Panc1 (cell line): Measurements from ENCODE around the gene HMX1.

Experiments
- CTCF ChIP-seq: fragments of 450-650 bp; IDR thresholded peaks from 2 replicates; pipeline ENCODE4 v1.5.1; 2017; ENCODE audit warnings: mild to moderate bottlenecking
- REST ChIP-seq, 2 experiments: IDR thresholded peaks; 2 replicates each; pipeline ENCODE4 v1.6.1; 2011 to 2012; ENCODE audit warnings: low read depth in 2 of 2, control low read depth in 1 of 2, low read length in 1 of 2, mild to moderate bottlenecking in 1 of 2, moderate library complexity in 1 of 2; ENCODE audit not compliant: insufficient read depth in 1 of 2
- TCF7L2 ChIP-seq: IDR thresholded peaks from 2 replicates; pipeline ENCODE4 v1.6.1; 2011; ENCODE audit warnings: mild to moderate bottlenecking, low read depth, low read length, inconsistent platforms

- TF ChIP-seq CTCF (no peak), TCF7L2 (no peak), REST (IDR thresholded peaks at IDR 0.05; ENCODE audit: insufficient read depth in 1 of 2, low read depth in 2 of 2, low read length in 1 of 2) (no peak)
Measured at GRCh38 chr4:8857766-8858700, 13.6 kb downstream of the HMX1 start.
